OCI-M2 (cell line): ENCODE data around the gene LHX6.

ENCODE experiments used
- DNase-seq: peaks from one replicate; lab custom pipeline; 2025; ENCODE audit not compliant: unreplicated experiment; lab: John Stamatoyannopoulos, UW

LHX6 gene

GRCh38 chr9:122158202-122158601 is 70.6 kb downstream of the LHX6 start:
- no peak for DNase-seq

- no peak for DNase-seq
Measured at GRCh38 chr9:122155796-122156195, 73.0 kb downstream of the LHX6 start.
